DND-41 (cell line): Measurements from ENCODE around the gene AHNAK2.
"Not testable (repeated sequence)": the region's sequence is repeated elsewhere in the genome, so short reads cannot be mapped to it uniquely, and the experiment has no call there.

ENCODE experiments used
- ATAC-seq: fragments of 200-7000 bp; cut with Tn5 transposase; 3 replicates; pipeline ENCODE4 v1.9.1; 2021; ENCODE audit warnings: low read depth; ENCODE audit not compliant: insufficient read depth
- DNase-seq: peaks from one replicate; pipeline ENCODE4 v3.0.0-alpha.2; 2020
- H2AFZ ChIP-seq: 2 replicates; pipeline ENCODE4 v1.6.0; 2012; ENCODE audit warnings: low read depth, low read length
- H3K27ac ChIP-seq: 2 replicates; pipeline ENCODE4 v1.5.1; 2012; ENCODE audit warnings: low read length, inconsistent platforms
- H3K27me3 ChIP-seq: fragments of 200-600 bp; sonication (generic); 2 replicates; pipeline ENCODE4 v1.6.0; 2012; ENCODE audit warnings: low read length, mild to moderate bottlenecking, inconsistent platforms; ENCODE audit not compliant: insufficient read depth, poor library complexity
- H3K36me3 ChIP-seq: 2 replicates; pipeline ENCODE4 v1.5.1; 2012; ENCODE audit warnings: low read length, inconsistent platforms; ENCODE audit not compliant: insufficient read depth
- H3K4me1 ChIP-seq: 2 replicates; pipeline ENCODE4 v1.5.1; 2012; ENCODE audit warnings: mild to moderate bottlenecking, low read length; ENCODE audit not compliant: insufficient read depth
- H3K4me2 ChIP-seq: 2 replicates; pipeline ENCODE4 v1.6.0; 2012; ENCODE audit warnings: mild to moderate bottlenecking, moderate library complexity, low read length, inconsistent platforms; ENCODE audit not compliant: insufficient read depth
- H3K4me3 ChIP-seq, 2 experiments: fragments of 200-600 bp in 1 of 2; shearing (Covaris generic) in 1 of 2; 2 replicates each; pipeline ENCODE4 v1.5.1; 2012 to 2016; ENCODE audit warnings: inconsistent platforms in 2 of 2, low read length in 2 of 2, mild to moderate bottlenecking in 2 of 2, low read depth in 1 of 2, moderate library complexity in 1 of 2
- H3K79me2 ChIP-seq: 2 replicates; pipeline ENCODE4 v1.6.0; 2012; ENCODE audit warnings: low read length, inconsistent platforms; ENCODE audit not compliant: insufficient read depth
- H3K9ac ChIP-seq: 2 replicates; pipeline ENCODE4 v1.6.0; 2012; ENCODE audit warnings: low read depth, mild to moderate bottlenecking, inconsistent platforms, low read length, moderate library complexity
- H3K9me3 ChIP-seq: 2 replicates; pipeline ENCODE4 v1.5.1; 2012; ENCODE audit warnings: low read length, moderate library complexity, mild to moderate bottlenecking, inconsistent platforms; ENCODE audit not compliant: insufficient read depth, severe bottlenecking
- H4K20me1 ChIP-seq: 2 replicates; pipeline ENCODE4 v1.6.0; 2012; ENCODE audit warnings: low read length; ENCODE audit not compliant: insufficient read depth
- EZH2 ChIP-seq: IDR thresholded peaks from 3 replicates; pipeline ENCODE4 v1.6.1; 2012; ENCODE audit warnings: borderline replicate concordance, low read depth, mild to moderate bottlenecking, moderate library complexity, low read length, inconsistent platforms; ENCODE audit not compliant: severe bottlenecking
- TF ChIP-seq, protein P1 (sequence below): IDR thresholded peaks from 2 replicates; pipeline ENCODE4 v1.5.1; 2012; ENCODE audit warnings: borderline replicate concordance, low read length, moderate library complexity, mild to moderate bottlenecking; ENCODE audit not compliant: poor library complexity, severe bottlenecking; ENCODE audit errors: extremely low read depth

The AHNAK2 gene

DNA sequence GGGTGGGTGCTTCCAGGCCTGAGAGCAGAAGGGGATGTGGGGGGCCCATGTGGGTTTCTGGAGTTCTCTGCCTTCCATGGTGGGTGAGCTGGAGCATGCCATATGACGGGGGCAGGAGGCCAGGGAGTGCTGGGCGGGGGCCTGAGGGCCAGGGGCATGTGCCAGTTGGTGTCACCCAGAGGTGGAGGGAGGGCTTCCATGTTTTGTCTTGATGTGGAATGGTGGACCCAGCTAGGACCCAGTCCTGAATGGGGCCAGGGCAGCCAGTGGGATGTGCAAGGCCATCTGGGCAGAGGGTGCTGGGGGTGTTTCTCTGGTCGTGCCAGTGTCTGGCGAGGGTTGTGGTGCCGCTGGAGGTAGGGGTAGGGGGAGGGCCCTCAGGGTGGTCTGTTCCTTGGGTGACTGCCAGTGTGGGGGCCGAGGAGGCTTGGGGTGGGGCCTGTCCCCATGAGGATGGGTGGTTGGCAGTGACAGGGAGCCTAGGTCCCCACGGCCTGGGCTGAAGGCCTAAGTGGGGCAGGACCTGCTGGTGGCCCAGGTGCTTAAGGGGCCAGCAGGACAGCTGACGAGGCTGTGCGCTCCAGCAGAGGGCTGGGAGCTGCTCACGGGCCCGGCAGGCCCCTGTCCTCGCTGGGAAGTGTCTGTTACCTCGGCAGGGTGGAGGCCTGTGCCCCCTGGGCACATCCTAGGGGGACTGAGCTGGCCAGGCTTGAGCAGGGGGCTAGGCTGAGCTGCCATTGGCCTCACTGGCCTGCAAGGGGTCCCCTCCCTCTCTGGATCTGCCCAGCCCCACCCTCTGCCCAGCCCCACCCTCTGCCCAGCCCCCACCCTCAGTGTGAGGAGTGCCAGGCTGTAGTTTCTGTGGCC is 86.3 kb downstream of the AHNAK2 start:
- Histone ChIP-seq H3K4me3 (no peak overlapping the region), H2AFZ (no peak overlapping the region), H3K4me1 (no peaks in the 10 kb centered on the region), H3K27me3 (no peaks in the 10 kb centered on the region), H4K20me1 (no peaks in the 10 kb centered on the region), H3K4me2 (no peak overlapping the region), H3K9me3 (no peaks in the 10 kb centered on the region), H3K36me3 (no peaks in the 10 kb centered on the region), H3K27ac (no peak overlapping the region), H3K9ac (no peak overlapping the region), H3K79me2 (no peaks in the 10 kb centered on the region)
- no peak for TF ChIP-seq EZH2
- TF ChIP-seq, protein P1, sequence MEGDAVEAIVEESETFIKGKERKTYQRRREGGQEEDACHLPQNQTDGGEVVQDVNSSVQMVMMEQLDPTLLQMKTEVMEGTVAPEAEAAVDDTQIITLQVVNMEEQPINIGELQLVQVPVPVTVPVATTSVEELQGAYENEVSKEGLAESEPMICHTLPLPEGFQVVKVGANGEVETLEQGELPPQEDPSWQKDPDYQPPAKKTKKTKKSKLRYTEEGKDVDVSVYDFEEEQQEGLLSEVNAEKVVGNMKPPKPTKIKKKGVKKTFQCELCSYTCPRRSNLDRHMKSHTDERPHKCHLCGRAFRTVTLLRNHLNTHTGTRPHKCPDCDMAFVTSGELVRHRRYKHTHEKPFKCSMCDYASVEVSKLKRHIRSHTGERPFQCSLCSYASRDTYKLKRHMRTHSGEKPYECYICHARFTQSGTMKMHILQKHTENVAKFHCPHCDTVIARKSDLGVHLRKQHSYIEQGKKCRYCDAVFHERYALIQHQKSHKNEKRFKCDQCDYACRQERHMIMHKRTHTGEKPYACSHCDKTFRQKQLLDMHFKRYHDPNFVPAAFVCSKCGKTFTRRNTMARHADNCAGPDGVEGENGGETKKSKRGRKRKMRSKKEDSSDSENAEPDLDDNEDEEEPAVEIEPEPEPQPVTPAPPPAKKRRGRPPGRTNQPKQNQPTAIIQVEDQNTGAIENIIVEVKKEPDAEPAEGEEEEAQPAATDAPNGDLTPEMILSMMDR = no peak
- DNase-seq (no peak), ATAC-seq (no peak)

DNA sequence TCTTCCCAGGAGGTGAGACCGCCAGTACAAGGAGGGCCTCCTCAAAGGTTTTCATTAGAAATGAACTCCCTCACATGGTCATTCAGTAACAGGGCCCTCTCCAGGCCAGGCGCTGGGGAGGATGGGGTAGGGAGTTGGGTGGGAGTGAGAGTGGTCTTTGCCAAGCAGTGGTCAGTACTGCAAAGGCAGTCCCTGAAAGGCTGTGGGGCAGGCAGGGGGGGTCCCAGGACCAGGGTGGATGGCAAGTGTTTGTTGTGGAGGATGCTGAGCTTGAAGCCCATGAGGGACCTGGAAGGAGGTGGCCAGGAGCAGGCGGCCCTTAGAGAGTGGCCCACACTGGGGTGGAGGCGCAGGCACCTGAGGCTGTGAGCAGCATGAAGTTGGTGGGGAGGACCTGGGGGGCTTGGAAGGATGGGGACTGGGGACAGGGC is 87.0 kb downstream of the AHNAK2 start:
- TF ChIP-seq EZH2 = no peak
- TF ChIP-seq, protein P1 = no peak
- ATAC-seq = no peak
- Histone ChIP-seq H3K4me1 (no peaks in the 10 kb centered on the region), H3K9ac (no peak overlapping the region), H3K4me2 (no peak overlapping the region), H3K9me3 (no peaks in the 10 kb centered on the region), H3K36me3 (no peaks in the 10 kb centered on the region), H2AFZ (no peak overlapping the region), H4K20me1 (no peaks in the 10 kb centered on the region), H3K27me3 (no peaks in the 10 kb centered on the region), H3K79me2 (no peaks in the 10 kb centered on the region), H3K27ac (no peak overlapping the region), H3K4me3 (no peak overlapping the region)
- DNase-seq = no peak

DNA sequence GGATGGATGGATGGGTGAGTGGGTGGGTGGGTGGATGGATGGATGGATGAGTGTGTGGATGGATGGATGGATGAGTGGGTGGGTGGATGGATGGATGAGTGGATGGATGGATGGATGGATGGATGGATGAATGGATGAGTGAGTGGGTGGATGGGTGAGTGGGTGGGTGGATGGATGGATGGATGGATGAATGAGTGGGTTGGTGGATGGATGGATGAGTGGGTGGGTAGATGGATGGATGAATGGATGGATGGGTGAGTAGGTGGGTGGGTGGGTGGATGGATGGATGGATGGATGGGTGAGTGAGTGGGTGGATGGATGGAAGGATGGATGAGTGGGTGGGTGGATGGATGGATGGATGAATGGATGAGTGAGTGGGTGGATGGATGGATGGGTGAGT is 87.9 kb downstream of the AHNAK2 start:
- H3K79me2 ChIP-seq, H3K9me3 ChIP-seq, H4K20me1 ChIP-seq, H3K4me1 ChIP-seq, DNase-seq, H3K27me3 ChIP-seq, H3K4me2 ChIP-seq, H3K36me3 ChIP-seq, H3K27ac ChIP-seq, H3K4me3 ChIP-seq, H3K9ac ChIP-seq, H2AFZ ChIP-seq, ATAC-seq: not testable (repeated sequence)

DNA sequence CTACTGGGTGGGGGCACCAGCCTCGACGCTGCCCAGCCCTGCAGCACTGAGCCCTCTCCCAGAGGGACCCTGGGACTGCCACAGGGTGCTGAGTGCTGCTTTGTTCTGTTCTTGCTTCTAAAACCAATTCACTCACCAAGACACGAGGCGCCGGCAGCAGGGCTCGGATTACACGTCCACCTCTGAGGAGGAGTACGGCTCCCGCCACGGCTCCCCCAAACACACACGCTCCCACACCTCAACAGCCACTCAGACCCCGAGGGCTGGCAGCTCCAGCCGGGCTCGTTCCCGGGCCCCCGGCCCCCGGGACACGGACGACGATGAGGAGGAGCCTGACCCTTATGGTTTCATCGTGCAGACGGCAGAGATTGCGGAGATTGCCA is 88.8 kb downstream of the AHNAK2 start:
- Histone ChIP-seq H3K9me3 (no peaks in the 10 kb centered on the region), H3K4me3 (no peak overlapping the region), H3K9ac (no peak overlapping the region), H3K4me2 (no peak overlapping the region), H2AFZ (no peak overlapping the region), H3K27me3 (no peaks in the 10 kb centered on the region), H3K27ac (no peak overlapping the region), H3K36me3 (no peaks in the 10 kb centered on the region), H4K20me1 (no peaks in the 10 kb centered on the region; the same call in 1 of the 2 replicates), H3K79me2 (no peaks in the 10 kb centered on the region), H3K4me1 (no peaks in the 10 kb centered on the region)
- no peak for TF ChIP-seq EZH2
- TF ChIP-seq, protein P1 = no peak
- ATAC-seq (no peak), DNase-seq (no peak)
